Activated CD4-positive, alpha-beta memory T cell treated with anti-CD3 and anti-CD28 coated beads, Interleukin-2, amount 10 ng/mL, durations not matched to agents 7 days and 5 days (primary cell): ENCODE results near the gene AP4B1. TPM values are rescaled to one million over a fixed set of nuclear protein-coding genes. Genes with fewer than 3 reads are reported as not detected.

Experiments
- CTCF ChIA-PET: fragments of 350-600 bp; sonication (Branson Sonifier 250); formaldehyde crosslinking; loops from one replicate; lab custom pipeline; 2021; ENCODE audit warnings: antibody characterized with exemption, inconsistent platforms; lab: Charles Lee
- POLR2A ChIA-PET: fragments of 350-600 bp; sonication (Branson Sonifier 250); formaldehyde crosslinking; loops from one replicate; lab custom pipeline; 2021; ENCODE audit warnings: antibody characterized with exemption; lab: Charles Lee
- DNase-seq: peaks from one replicate; pipeline ENCODE4 v3.0.0-alpha.2; 2020
- H3K27ac Mint-ChIP-seq: one replicate; pipeline ENCODE4 v1.8.0; 2021; ENCODE audit warnings: mild to moderate bottlenecking, mixed read lengths
- H3K27me3 Mint-ChIP-seq: one replicate; pipeline ENCODE4 v1.8.0; 2021; ENCODE audit warnings: mixed read lengths
- H3K36me3 Mint-ChIP-seq: one replicate; pipeline ENCODE4 v1.8.0; 2021; ENCODE audit warnings: low read depth, mixed read lengths
- H3K4me1 Mint-ChIP-seq: one replicate; pipeline ENCODE4 v1.8.0; 2021; ENCODE audit warnings: mixed read lengths
- H3K4me3 Mint-ChIP-seq: one replicate; pipeline ENCODE4 v1.8.0; 2021; ENCODE audit warnings: mild to moderate bottlenecking, mixed read lengths
- H3K9me3 Mint-ChIP-seq: one replicate; pipeline ENCODE4 v1.8.0; 2021; ENCODE audit warnings: mixed read lengths
- total RNA-seq, 2 experiments: library from RNA; stranded (reverse); gene quantifications; one replicate each; pipeline ENCODE4 v1.2.3, GENCODE V29; 2021

AP4B1 gene
- total RNA-seq, 2 experiments from 2014 or later = 53.7 to 56.7 TPM

- ChIA-PET POLR2A (interaction anchor here (0.9 to 6.0 kb wide), 9 partner anchors 9 to 111 kb away, joined by 3 to 87 read pairs (median 9); partner anchors contain the start of genes AP4B1, DCLRE1B and HIPK1), CTCF (interaction anchor here (0.9 to 2.7 kb wide), 3 partner anchors 20 to 35 kb away, joined by 4 to 7 read pairs (median 6); partner anchors contain the start of gene AP4B1)
- peak overlapping the region; percentile 98 for H3K27ac Mint-ChIP-seq
- peaks cover 34% of the 10 kb centered on the region for H3K36me3 Mint-ChIP-seq
- H3K4me3 Mint-ChIP-seq = peak overlapping the region; percentile 91
- H3K27me3 Mint-ChIP-seq = no peaks in the 10 kb centered on the region
- peak; percentile 29 for DNase-seq
- no peaks in the 10 kb centered on the region for H3K9me3 Mint-ChIP-seq
- H3K4me1 Mint-ChIP-seq = peaks cover 73% of the 10 kb centered on the region
These were observed 33.8 kb downstream of the AP4B1 start for GRCh38 chr1:113870778-113871177.

GRCh38 chr1:113868387-113869083, 36.1 kb downstream of the AP4B1 start:
- DNase-seq = no peak
- H3K36me3 Mint-ChIP-seq = peaks cover 49% of the 10 kb centered on the region
- POLR2A ChIA-PET = interaction anchor here (1.0 to 6.0 kb wide), 11 partner anchors 8 to 85 kb away, joined by 3 to 87 read pairs (median 6); partner anchors contain the start of genes AP4B1, DCLRE1B and HIPK1
- no peaks in the 10 kb centered on the region for H3K27me3 Mint-ChIP-seq
- H3K4me1 Mint-ChIP-seq = peaks cover 60% of the 10 kb centered on the region
- CTCF ChIA-PET = interaction anchor here (1.0 to 2.7 kb wide), 9 partner anchors 9 to 473 kb away, joined by 3 to 10 read pairs (median 5); partner anchors contain the start of genes AP4B1 and RSBN1
- H3K27ac Mint-ChIP-seq = peak overlapping the region; percentile 67
- H3K4me3 Mint-ChIP-seq = peak overlapping the region; percentile 91
- H3K9me3 Mint-ChIP-seq = no peaks in the 10 kb centered on the region

GRCh38 chr1:113861641-113862040, 43.0 kb downstream of the AP4B1 start:
- no peak for DNase-seq
- ChIA-PET POLR2A (interaction anchor here (0.9 to 2.9 kb wide), 2 partner anchors 12 to 43 kb away, joined by 4 to 21 read pairs; partner anchors contain the start of genes AP4B1 and DCLRE1B), CTCF (interaction anchor here (1.4 kb wide), 1 partner anchor 88 kb away, joined by 3 read pairs; no protein-coding TSS in a partner anchor)
- Mint-ChIP-seq H3K9me3 (no peaks in the 10 kb centered on the region), H3K27ac (no peak overlapping the region), H3K4me1 (peaks cover 47% of the 10 kb centered on the region), H3K27me3 (no peaks in the 10 kb centered on the region), H3K4me3 (no peak overlapping the region), H3K36me3 (peaks cover 59% of the 10 kb centered on the region)

- no peak for DNase-seq
- ChIA-PET POLR2A (interaction anchor here (0.7 to 2.9 kb wide), 5 partner anchors 9 to 69 kb away, joined by 3 to 28 read pairs (median 20); partner anchors contain the start of genes AP4B1, DCLRE1B and HIPK1), CTCF (interaction anchor here (0.7 to 2.1 kb wide), 2 partner anchors 8 to 20 kb away, joined by 3 to 10 read pairs; no protein-coding TSS in a partner anchor)
- Mint-ChIP-seq H3K36me3 (peaks cover 63% of the 10 kb centered on the region), H3K9me3 (no peaks in the 10 kb centered on the region), H3K27me3 (no peaks in the 10 kb centered on the region), H3K27ac (peak overlapping the region; percentile 4), H3K4me3 (no peak overlapping the region), H3K4me1 (peaks cover 47% of the 10 kb centered on the region)
These were observed 43.7 kb downstream of the AP4B1 start for GRCh38 chr1:113860891-113861290.

GRCh38 chr1:113859478-113860175, 45.0 kb downstream of the AP4B1 start:
- Mint-ChIP-seq H3K27me3 (no peaks in the 10 kb centered on the region), H3K27ac (peak overlapping the region; percentile 64), H3K9me3 (no peaks in the 10 kb centered on the region), H3K36me3 (peaks cover 64% of the 10 kb centered on the region), H3K4me1 (peaks cover 50% of the 10 kb centered on the region), H3K4me3 (no peak overlapping the region)
- no peak for DNase-seq
- ChIA-PET CTCF (interaction anchor here (0.6 to 2.1 kb wide), 9 partner anchors 9 to 183 kb away, joined by 3 to 10 read pairs (median 3); partner anchors contain the start of gene PHTF1), POLR2A (interaction anchor here (1.2 to 2.9 kb wide), 5 partner anchors 10 to 71 kb away, joined by 3 to 28 read pairs (median 20); partner anchors contain the start of genes AP4B1, DCLRE1B and HIPK1)

GRCh38 chr1:113858982-113859381, 45.6 kb downstream of the AP4B1 start:
- Mint-ChIP-seq H3K4me3 (no peak overlapping the region), H3K27ac (peak overlapping the region; percentile 49), H3K36me3 (peaks cover 66% of the 10 kb centered on the region), H3K9me3 (no peaks in the 10 kb centered on the region), H3K4me1 (peaks cover 54% of the 10 kb centered on the region), H3K27me3 (no peaks in the 10 kb centered on the region)
- DNase-seq = no peak
- ChIA-PET POLR2A (interaction anchor here (1.2 to 2.9 kb wide), 4 partner anchors 11 to 71 kb away, joined by 3 to 28 read pairs (median 20); partner anchors contain the start of genes AP4B1, DCLRE1B and HIPK1), CTCF (interaction anchor here (0.6 to 2.1 kb wide), 3 partner anchors 9 to 76 kb away, joined by 3 to 10 read pairs (median 4); no protein-coding TSS in a partner anchor)

- H3K4me1 Mint-ChIP-seq = peaks cover 53% of the 10 kb centered on the region
These were observed 46.2 kb downstream of the AP4B1 start for GRCh38 chr1:113858418-113858817.

GRCh38 chr1:113857776-113858175, 46.8 kb downstream of the AP4B1 start:
- Mint-ChIP-seq H3K27me3 (no peaks in the 10 kb centered on the region), H3K4me3 (no peak overlapping the region), H3K4me1 (peaks cover 49% of the 10 kb centered on the region), H3K36me3 (peaks cover 59% of the 10 kb centered on the region), H3K9me3 (no peaks in the 10 kb centered on the region), H3K27ac (peak overlapping the region; percentile 28)
- no peak for DNase-seq
- ChIA-PET CTCF (no interaction called here), POLR2A (interaction anchor here (1.2 kb wide), 1 partner anchor 47 kb away, joined by 4 read pairs; the partner anchor contains the start of gene AP4B1)

More at GRCh38 chr1:113858418-113858817, 46.2 kb downstream of the AP4B1 start:
- ChIA-PET POLR2A (no interaction called here), CTCF (no interaction called here)
- Mint-ChIP-seq H3K27me3 (no peaks in the 10 kb centered on the region), H3K27ac (no peak overlapping the region), H3K36me3 (peaks cover 64% of the 10 kb centered on the region), H3K9me3 (no peaks in the 10 kb centered on the region), H3K4me3 (no peak overlapping the region)
- DNase-seq = no peak

- no peak for DNase-seq
- ChIA-PET CTCF (interaction anchor here (0.8 to 1.7 kb wide), 3 partner anchors 10 to 48 kb away, joined by 3 to 10 read pairs (median 3); partner anchors contain the start of gene AP4B1), POLR2A (interaction anchor here (1.3 to 1.9 kb wide), 3 partner anchors 13 to 74 kb away, joined by 3 to 9 read pairs (median 4); no protein-coding TSS in a partner anchor)
- peaks cover 42% of the 10 kb centered on the region for H3K4me1 Mint-ChIP-seq
- no peaks in the 10 kb centered on the region for H3K27me3 Mint-ChIP-seq
- peaks cover 61% of the 10 kb centered on the region for H3K36me3 Mint-ChIP-seq
- no peak overlapping the region for H3K27ac Mint-ChIP-seq
- no peaks in the 10 kb centered on the region for H3K9me3 Mint-ChIP-seq
- no peak overlapping the region for H3K4me3 Mint-ChIP-seq
These were observed 48.2 kb downstream of the AP4B1 start for GRCh38 chr1:113856401-113856790.

- H3K27me3 Mint-ChIP-seq = no peaks in the 10 kb centered on the region
- H3K36me3 Mint-ChIP-seq = peaks cover 64% of the 10 kb centered on the region
- CTCF ChIA-PET = interaction anchor here (1.1 to 1.7 kb wide), 4 partner anchors 10 to 94 kb away, joined by 3 to 10 read pairs (median 4); no protein-coding TSS in a partner anchor
- H3K4me3 Mint-ChIP-seq = no peak overlapping the region
- H3K27ac Mint-ChIP-seq = no peak overlapping the region
- DNase-seq = no peak
- POLR2A ChIA-PET = interaction anchor here (1.3 to 1.9 kb wide), 3 partner anchors 14 to 74 kb away, joined by 3 to 9 read pairs (median 4); no protein-coding TSS in a partner anchor
- H3K9me3 Mint-ChIP-seq = no peaks in the 10 kb centered on the region
- peaks cover 40% of the 10 kb centered on the region for H3K4me1 Mint-ChIP-seq
These were observed 48.8 kb downstream of the AP4B1 start for GRCh38 chr1:113855630-113856400.

GRCh38 chr1:113854234-113854633, 50.4 kb downstream of the AP4B1 start:
- ChIA-PET CTCF (interaction anchor here (0.7 kb wide), 1 partner anchor 40 kb away, joined by 5 read pairs; no protein-coding TSS in a partner anchor), POLR2A (no interaction called here)
- Mint-ChIP-seq H3K4me3 (no peak overlapping the region), H3K36me3 (peaks cover 73% of the 10 kb centered on the region), H3K9me3 (no peaks in the 10 kb centered on the region), H3K4me1 (peaks cover 35% of the 10 kb centered on the region), H3K27ac (peak overlapping the region; percentile 60), H3K27me3 (no peaks in the 10 kb centered on the region)
- DNase-seq = no peak
